ENCODE results near the gene OR2L5. TPM values are rescaled to one million over a fixed set of nuclear protein-coding genes. Genes with fewer than 3 reads are reported as not detected.

Gene OR2L5
- total RNA-seq, 1 experiment from 2014 or later: not detected

DNA sequence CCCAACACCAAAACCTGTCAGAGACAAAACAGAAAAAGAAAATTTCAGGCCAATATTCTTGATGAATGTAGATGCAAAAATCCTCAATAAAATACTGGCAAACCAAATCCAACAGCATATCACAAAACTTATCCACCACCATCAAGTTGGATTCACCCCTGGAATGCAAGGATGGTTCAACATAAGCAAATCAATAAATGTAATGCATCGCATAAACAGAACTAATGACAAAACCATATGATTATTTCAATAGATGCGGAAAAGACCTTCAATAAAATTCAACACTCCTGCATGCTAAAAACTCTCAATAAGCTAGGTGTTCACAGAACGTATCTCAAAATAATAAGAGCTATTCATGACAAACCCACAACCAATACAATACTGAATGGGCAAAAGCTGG lies 3.8 kb upstream of the OR2L5 start:
- H3K36me3 ChIP-seq (ENCODE audit: control insufficient read depth in 1 of 2, insufficient read depth in 2 of 2, low read length in 2 of 2): no peaks in the 10 kb centered on the region
- no peak overlapping the region for H3K4me3 ChIP-seq (replicated peaks in 1 of 2; ENCODE audit: low read depth in 1 of 2, low read length in 2 of 2)
- H4K20me1 ChIP-seq (ENCODE audit: insufficient read depth): no peaks in the 10 kb centered on the region
- intact Hi-C loops (cut with micrococcal nuclease): no loop called here
- ChIA-PET CTCF (no interaction called here), RAD21 (ENCODE audit: low non-redundant PET in 1 of 2, low total read pairs in 2 of 2, uncharacterized antibody in 2 of 2, unreplicated experiment in 2 of 2) (no interaction called here), POLR2A (no interaction called here)
- H3K27ac ChIP-seq (ENCODE audit: low read depth, low read length): no peak overlapping the region
- peaks cover 13 to 26% of the 10 kb centered on the region in 2 experiments; a peak in 3 of 4 replicates for H3K9me3 ChIP-seq (ENCODE audit: control insufficient read depth in 1 of 2, insufficient read depth in 1 of 2, low read depth in 1 of 2, low read length in 2 of 2)
- DNase-seq (ENCODE audit: low read depth, low spot score): no peak
- TF ChIP-seq SP1 (IDR thresholded peaks at IDR 0.05; ENCODE audit: low read depth) (no peak), MAX (IDR thresholded peaks at IDR 0.05) (no peak), JUND (IDR thresholded peaks at IDR 0.05) (no peak)
- no peaks in the 10 kb centered on the region for H3K79me2 ChIP-seq (ENCODE audit: insufficient read depth, low read length)
- no peaks in the 10 kb centered on the region for H3K4me1 ChIP-seq (ENCODE audit: control insufficient read depth in 1 of 2, insufficient read depth in 2 of 2, low read length in 2 of 2)
- H2AFZ ChIP-seq (ENCODE audit: low read depth, low read length, poor library complexity, severe bottlenecking): no peak overlapping the region
- no peak for ATAC-seq
- no peaks in the 10 kb centered on the region for H3K27me3 ChIP-seq (ENCODE audit: insufficient read depth, low read length)
- no TSS peak for BruUV-seq (replicated peaks)
- no peak overlapping the region for H3K9ac ChIP-seq (ENCODE audit: low read length)
- H3K4me2 ChIP-seq (ENCODE audit: low read length): no peak overlapping the region
- no peaks in the 10 kb centered on the region for H3K9me2 ChIP-seq (ENCODE audit: insufficient read depth)

GRCh38 chr1:248015803-248016202 lies 2.3 kb downstream of the OR2L5 start:
- CTCF ChIA-PET: no interaction called here
- DNase-seq (ENCODE audit: low read depth, low spot score): no peak
- intact Hi-C loops (cut with micrococcal nuclease): no loop called here

More at GRCh38 chr1:248015803-248016202, 2.3 kb downstream of the OR2L5 start:
- H3K9me3 ChIP-seq (ENCODE audit: control insufficient read depth in 1 of 2, insufficient read depth in 1 of 2, low read depth in 1 of 2, low read length in 2 of 2): peaks cover 8 to 10% of the 10 kb centered on the region in 2 experiments; a peak in 3 of 4 replicates
- no peak overlapping the region for H3K4me2 ChIP-seq (ENCODE audit: low read length)
- H2AFZ ChIP-seq (ENCODE audit: low read depth, low read length, poor library complexity, severe bottlenecking): no peak overlapping the region
- H3K9ac ChIP-seq (ENCODE audit: low read length): no peak overlapping the region
- ChIA-PET RAD21 (ENCODE audit: low non-redundant PET in 1 of 2, low total read pairs in 2 of 2, uncharacterized antibody in 2 of 2, unreplicated experiment in 2 of 2) (no interaction called here), POLR2A (no interaction called here)
- H3K27me3 ChIP-seq (ENCODE audit: insufficient read depth, low read length): no peaks in the 10 kb centered on the region
- no TSS peak for BruUV-seq (replicated peaks)
- H4K20me1 ChIP-seq (ENCODE audit: insufficient read depth): no peaks in the 10 kb centered on the region
- H3K4me3 ChIP-seq (replicated peaks in 1 of 2; ENCODE audit: low read depth in 1 of 2, low read length in 2 of 2): no peak overlapping the region
- no peaks in the 10 kb centered on the region for H3K79me2 ChIP-seq (ENCODE audit: insufficient read depth, low read length)
- TF ChIP-seq TCF7L2 (IDR thresholded peaks at IDR 0.05; ENCODE audit: borderline replicate concordance, extremely low read depth, insufficient read depth, insufficient read length) (no peak), EZH2phosphoT487 (IDR thresholded peaks at IDR 0.05; ENCODE audit: borderline replicate concordance) (no peak), YY1 (IDR thresholded peaks at IDR 0.05; ENCODE audit: extremely low read depth, insufficient replicate concordance, low read depth, low read length) (no peak), CTCF (IDR thresholded peaks at IDR 0.05 in 2 of 3, conservative IDR thresholded peaks at IDR 0.05 in 1 of 3; ENCODE audit: borderline replicate concordance in 1 of 3, insufficient read depth in 1 of 3, low read depth in 2 of 3, low read length in 2 of 3) (no peak), EZH2 (IDR thresholded peaks at IDR 0.05) (no peak), SIN3A (IDR thresholded peaks at IDR 0.05; ENCODE audit: low read depth) (no peak)
- TF ChIP-seq, protein P1, sequence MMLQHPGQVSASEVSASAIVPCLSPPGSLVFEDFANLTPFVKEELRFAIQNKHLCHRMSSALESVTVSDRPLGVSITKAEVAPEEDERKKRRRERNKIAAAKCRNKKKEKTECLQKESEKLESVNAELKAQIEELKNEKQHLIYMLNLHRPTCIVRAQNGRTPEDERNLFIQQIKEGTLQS (IDR thresholded peaks at IDR 0.05): no peak
- no peak overlapping the region for H3K27ac ChIP-seq (ENCODE audit: low read depth, low read length)
- no peaks in the 10 kb centered on the region for H3K36me3 ChIP-seq (ENCODE audit: control insufficient read depth in 1 of 2, insufficient read depth in 2 of 2, low read length in 2 of 2)
- H3K4me1 ChIP-seq (ENCODE audit: control insufficient read depth in 1 of 2, insufficient read depth in 2 of 2, low read length in 2 of 2): no peaks in the 10 kb centered on the region
- no peaks in the 10 kb centered on the region for H3K9me2 ChIP-seq (ENCODE audit: insufficient read depth)
- ATAC-seq: no peak
